GM13977 (cell line): ENCODE measurements around the gene WDR70.
"Not testable (repeated sequence)": the region's sequence is repeated elsewhere in the genome, so short reads cannot be mapped to it uniquely, and the experiment has no call there.

Experiments
- DNase-seq: peaks from one replicate; pipeline ENCODE4 v3.0.0; 2012; ENCODE audit warnings: low spot score
- in situ Hi-C: fragments of 300-500 bp; cut with MboI; formaldehyde crosslinking; loops from one replicate; pipeline ENCODE4 v1.12.0; 2022; ENCODE audit warnings: low sequenced_read_pairs, low pct_unique_long_range_greater_than_20kb, mixed read lengths, inconsistent platforms; ENCODE audit not compliant: unreplicated experiment
- TF ChIP-seq, protein P1 (sequence below): IDR thresholded peaks from 2 replicates; pipeline ENCODE4 v1.5.1; 2012; ENCODE audit warnings: mild to moderate bottlenecking, control low read depth; ENCODE audit not compliant: insufficient read depth; ENCODE audit errors: extremely low read depth, missing control alignments

WDR70 gene

DNA sequence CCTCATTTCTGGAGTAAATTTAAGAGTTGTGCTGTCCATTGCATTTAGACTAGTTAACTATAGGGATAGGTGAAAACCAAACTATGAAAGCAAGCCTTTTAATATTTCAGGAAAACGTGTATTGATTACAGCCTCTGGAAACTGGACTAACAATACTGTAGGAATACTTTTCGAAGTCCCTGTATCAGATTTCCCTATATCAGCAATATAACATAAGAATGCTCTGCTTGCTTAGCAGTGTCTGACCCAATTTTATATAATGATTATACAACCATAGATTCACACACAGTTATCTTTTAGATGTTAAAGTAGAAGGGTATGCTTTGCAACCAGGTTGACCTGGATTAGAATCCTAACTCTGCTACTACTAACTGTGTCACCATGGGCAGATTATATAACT is 203.1 kb downstream of the WDR70 start:
- TF ChIP-seq, protein P1, sequence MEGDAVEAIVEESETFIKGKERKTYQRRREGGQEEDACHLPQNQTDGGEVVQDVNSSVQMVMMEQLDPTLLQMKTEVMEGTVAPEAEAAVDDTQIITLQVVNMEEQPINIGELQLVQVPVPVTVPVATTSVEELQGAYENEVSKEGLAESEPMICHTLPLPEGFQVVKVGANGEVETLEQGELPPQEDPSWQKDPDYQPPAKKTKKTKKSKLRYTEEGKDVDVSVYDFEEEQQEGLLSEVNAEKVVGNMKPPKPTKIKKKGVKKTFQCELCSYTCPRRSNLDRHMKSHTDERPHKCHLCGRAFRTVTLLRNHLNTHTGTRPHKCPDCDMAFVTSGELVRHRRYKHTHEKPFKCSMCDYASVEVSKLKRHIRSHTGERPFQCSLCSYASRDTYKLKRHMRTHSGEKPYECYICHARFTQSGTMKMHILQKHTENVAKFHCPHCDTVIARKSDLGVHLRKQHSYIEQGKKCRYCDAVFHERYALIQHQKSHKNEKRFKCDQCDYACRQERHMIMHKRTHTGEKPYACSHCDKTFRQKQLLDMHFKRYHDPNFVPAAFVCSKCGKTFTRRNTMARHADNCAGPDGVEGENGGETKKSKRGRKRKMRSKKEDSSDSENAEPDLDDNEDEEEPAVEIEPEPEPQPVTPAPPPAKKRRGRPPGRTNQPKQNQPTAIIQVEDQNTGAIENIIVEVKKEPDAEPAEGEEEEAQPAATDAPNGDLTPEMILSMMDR = no peak
- no peak for DNase-seq
- in situ Hi-C loops = no loop called here

DNA sequence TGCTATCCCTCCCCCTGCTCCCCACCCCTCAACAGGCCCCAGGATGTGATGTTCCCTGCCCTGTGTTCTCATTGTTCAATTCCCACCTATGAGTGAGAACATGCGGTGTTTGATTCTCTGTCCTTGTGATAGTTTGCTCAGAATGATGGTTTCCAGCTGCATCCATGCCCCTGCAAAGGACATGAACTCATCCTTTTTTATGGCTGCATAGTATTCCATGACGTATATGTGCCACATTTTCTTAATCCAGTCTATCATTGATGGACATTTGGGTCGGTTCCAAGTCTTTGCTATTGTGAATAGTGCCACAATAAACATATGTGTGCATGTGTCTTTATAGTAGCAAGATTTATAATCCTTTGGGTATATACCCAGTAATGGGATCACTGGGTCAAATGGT is 214.2 kb downstream of the WDR70 start:
- DNase-seq, in situ Hi-C loops: not testable (repeated sequence)

- DNase-seq, in situ Hi-C loops: not testable (repeated sequence)
Measured at GRCh38 chr5:37594864-37595263, 215.7 kb downstream of the WDR70 start.

DNA sequence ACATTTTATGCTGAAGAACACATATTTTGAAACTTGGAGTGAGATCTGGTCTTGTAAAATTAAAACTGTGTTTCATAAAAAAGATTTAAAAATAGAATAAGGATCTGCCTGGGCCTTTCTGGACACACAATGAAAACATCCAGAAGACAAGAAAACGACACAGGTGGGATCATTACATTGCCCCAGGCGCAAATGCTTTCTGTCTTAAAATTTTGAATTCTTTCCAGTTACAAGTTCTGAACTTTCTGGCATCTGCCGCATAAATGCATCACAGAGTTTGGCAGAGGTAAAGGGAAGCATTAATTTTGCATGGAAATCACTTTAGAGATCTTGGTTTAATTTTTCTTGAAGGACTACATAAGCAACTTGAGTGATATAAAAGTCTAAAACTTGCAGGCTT is 219.6 kb downstream of the WDR70 start:
- TF ChIP-seq, protein P1 = no peak
- DNase-seq = no peak
- in situ Hi-C loops = no loop called here

GRCh38 chr5:37601163-37601562 is 222.0 kb downstream of the WDR70 start:
- in situ Hi-C loops = no loop called here
- TF ChIP-seq, protein P1 = no peak

DNA sequence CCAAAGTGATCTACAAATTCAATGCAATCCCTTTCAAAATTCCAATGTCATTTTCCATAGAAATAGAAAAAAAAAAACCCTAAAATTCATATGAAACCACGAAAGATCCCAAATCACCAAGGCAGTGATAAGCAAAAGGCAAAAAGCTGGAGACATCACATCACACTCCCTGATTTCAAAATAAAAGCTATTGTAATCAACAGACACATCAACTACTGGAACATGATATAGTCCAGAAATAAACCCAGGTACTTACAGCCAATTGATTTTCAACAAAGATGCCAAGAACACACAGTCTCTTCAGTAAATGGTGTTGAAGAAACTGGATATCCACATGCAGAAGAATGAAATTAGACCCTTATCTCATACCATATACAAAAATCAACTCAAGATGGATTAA is 224.0 kb downstream of the WDR70 start:
- no peak for DNase-seq
- in situ Hi-C loops = no loop called here
- TF ChIP-seq, protein P1 = no peak

More at GRCh38 chr5:37601163-37601562, 222.0 kb downstream of the WDR70 start:
- no peak for DNase-seq

GRCh38 chr5:37604290-37604689 is 225.2 kb downstream of the WDR70 start:
- in situ Hi-C loops = no loop called here
- TF ChIP-seq, protein P1 = no peak
- DNase-seq = no peak

DNA sequence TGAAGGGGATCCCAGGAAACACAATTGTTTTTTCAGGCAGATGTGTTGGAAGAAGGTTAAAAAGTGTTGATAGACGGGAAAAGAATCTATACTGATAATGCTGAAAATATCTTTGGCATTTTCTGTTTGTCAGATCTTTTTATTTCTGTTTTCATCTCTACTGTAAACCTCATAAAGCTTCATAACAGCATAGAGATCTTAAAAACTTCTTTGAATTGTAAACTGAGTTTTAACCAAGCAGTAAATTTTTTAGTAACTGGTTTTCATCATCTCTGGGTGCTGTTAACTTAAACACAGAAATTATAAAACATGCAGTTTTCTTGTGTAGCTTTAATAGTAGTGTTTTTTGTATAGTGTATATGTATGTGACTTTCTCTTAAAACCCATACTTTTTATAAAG is 227.0 kb downstream of the WDR70 start:
- in situ Hi-C loops = no loop called here
- DNase-seq = no peak
- TF ChIP-seq, protein P1 = no peak
